Activated CD4-positive, alpha-beta T cell treated with anti-CD3 and anti-CD28 coated beads, Interleukin-2, amount 50 U/mL, for 16 hours (primary cell): Measurements from ENCODE around the gene GRM1.
"Not testable (repeated sequence)": the region's sequence is repeated elsewhere in the genome, so short reads cannot be mapped to it uniquely, and the experiment has no call there.

Experiments
- DNase-seq: peaks from one replicate; pipeline ENCODE4 v3.0.0-alpha.2; 2020

The GRM1 gene

GRCh38 chr6:146200176-146200575, 171.3 kb downstream of the GRM1 start:
- DNase-seq: no peak

DNA sequence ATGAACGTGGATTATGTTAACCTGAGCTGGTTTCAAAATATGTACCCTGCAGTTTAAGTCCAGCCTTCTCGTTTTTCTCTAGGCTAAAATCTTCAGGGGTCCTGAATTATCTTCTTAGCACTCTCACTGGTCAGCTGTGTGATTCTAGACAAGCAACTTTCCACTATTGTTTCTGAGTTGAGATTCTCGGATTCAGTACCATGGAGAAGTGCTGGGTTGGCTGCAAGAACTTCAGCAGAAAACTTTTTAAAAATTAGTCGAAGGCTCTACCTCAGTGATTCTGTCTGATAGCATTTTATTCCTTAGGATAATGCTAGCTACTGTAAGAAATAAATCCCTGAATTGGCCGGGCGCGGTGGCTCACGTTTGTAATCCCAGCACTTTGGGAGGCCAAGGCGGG, 173.7 kb downstream of the GRM1 start:
- no peak for DNase-seq

GRCh38 chr6:146209942-146210341, 181.1 kb downstream of the GRM1 start:
- no peak for DNase-seq

DNA sequence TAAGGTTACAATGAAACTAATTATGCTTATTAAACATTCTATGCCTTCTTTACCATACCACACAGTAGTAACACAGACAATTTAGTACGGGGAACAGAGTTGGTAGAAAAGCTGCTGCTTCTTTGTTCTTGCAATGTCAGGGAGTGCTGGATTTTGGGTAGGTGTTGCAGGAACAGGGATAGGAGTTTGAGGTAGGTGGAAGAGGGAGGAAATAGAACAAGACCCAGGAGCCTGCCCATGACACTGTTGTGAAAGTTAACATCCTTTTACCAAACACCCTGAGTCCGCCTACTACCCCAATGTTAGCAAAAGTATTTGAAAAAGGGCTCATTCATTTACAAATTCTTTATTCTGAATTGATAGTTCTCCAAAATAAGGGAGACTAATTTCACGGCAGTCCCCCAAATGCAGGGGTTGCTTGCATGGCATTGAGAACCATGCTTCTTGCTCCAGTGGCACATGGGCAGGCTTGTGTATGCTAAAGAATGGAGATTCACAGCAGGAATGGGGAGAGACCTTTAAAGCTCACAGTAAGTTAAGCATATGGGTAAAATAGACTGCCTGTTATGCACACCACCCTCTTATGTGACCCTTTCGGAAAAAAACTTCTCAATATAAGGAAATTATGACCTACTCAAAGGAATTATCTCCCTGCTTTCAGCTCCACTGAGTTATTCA, 181.7 kb downstream of the GRM1 start:
- no peak for DNase-seq

DNA sequence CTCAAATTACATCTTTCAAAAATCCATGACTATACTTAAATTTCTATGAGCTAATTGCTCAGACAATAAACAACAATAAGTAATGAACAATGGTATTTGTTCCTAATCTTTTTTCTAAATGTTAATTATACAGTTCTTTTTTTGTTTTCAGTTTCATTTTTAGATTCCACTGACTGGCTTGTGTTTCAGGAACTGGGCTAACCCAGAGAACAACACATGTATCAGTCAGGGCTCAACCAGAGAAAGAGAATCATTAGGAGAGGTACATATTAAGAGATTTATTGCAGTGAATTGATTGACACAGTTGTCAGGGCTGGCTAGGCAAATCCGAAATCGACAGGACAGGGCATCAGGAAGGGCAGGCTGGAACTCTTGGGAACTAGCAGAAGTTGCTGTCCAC, 182.8 kb downstream of the GRM1 start:
- no peak for DNase-seq

DNA sequence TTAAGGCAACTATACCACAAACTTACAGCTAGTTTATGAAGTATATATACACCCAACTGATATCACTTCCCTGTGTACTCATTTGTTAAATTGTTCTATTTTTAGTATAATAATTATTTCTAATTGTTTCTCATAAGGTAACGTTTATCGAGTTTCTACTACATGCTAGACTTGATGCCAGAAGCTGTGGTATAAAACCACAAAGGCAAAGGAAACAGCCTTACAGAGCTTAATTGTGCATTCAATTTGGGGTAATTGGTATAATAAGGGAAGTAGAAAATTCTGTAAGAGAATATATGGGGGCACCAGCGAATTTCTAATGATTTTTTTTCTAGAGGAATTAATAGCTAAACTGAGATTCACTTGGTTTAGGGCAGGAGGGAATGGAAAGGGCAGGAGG, 183.9 kb downstream of the GRM1 start:
- DNase-seq: no peak

- DNase-seq: no peak
Measured at GRCh38 chr6:146219101-146219500, 190.2 kb downstream of the GRM1 start.

- no peak for DNase-seq
Measured at GRCh38 chr6:146224449-146224848, 195.6 kb downstream of the GRM1 start.

DNA sequence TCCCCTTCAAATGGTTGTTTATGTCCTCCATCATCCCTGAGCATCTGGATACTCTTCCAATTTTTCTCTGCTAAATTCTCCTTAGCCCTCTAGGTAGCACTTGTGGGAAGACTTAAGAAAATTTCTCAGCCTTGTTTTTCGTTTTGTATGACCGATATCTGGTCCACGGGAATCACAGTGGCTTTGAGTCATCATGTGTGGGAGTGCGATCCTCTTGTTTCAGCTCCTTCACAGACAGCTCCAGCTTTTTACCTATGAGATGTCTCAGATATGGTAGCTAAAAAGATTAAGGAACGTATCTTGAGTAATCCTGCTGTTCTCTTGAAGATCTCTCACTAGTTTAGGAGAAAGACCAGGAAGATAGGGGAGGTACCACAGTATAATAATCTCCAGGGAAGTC, 196.1 kb downstream of the GRM1 start:
- no peak for DNase-seq

DNA sequence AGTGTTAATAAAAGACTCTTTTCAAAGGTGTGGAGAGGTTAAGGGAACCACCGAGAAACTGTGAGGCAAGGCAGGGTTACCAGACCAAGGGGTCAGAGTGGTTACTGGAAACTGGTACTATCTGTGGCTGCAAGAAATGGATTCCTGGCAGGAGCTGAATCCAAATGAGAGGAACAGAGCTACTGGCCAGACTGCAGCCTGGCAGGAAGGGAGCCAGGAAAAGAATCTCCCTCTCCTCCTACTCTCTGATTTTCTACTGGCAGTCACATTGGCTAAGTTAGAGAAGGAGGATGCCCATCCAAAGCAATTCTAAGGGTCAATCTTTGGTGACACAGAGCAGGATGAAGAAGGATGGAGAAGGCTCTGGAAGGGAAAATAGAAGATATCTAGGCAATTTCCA, 211.5 kb downstream of the GRM1 start:
- no peak for DNase-seq

GRCh38 chr6:146240807-146241206, 211.9 kb downstream of the GRM1 start:
- no peak for DNase-seq

DNA sequence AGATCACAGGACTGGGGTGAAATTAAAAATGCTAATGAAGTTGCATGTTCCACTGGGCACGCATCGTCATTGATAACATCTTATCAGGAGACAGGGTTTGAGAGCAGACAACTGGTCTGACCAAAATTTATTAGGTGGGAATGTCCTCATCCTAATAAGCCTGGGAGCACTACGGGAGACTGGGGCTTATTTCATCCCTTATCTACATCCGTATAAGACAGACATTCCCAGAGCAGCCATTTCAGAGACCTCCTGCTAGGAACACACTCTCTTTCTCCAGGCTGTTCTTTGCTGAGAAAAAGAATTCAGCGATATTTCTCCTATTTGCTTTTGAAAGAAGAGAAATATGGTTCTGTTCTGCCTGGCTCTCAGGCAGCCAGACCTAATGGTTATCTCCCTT, 214.8 kb downstream of the GRM1 start:
- DNase-seq: not testable (repeated sequence)

DNA sequence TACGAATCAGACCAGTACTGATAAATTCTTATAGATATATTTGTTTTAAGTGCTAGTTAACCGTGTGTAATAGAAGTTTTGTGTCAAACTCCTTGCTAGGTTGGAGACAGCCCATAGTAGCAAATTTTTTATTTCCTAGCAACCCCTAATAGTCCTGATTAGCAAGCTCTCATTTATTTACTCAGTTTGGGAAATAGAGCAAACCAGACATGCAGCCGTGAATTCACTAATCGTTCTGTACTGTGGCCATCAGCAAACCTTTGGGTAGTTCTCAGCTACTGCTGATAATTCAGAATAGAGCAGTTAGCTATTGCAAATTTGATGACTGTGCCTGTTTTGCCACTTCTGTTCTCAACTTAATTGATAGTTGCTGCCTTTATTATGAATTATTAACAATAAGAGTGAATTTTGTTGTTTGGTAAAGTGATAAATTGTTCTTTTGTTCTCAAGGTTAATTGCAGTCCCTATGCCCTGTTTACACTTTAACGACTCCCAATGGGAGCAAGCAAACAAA, 215.8 kb downstream of the GRM1 start:
- DNase-seq: no peak

GRCh38 chr6:146246028-146246427, 217.2 kb downstream of the GRM1 start:
- DNase-seq: no peak

DNA sequence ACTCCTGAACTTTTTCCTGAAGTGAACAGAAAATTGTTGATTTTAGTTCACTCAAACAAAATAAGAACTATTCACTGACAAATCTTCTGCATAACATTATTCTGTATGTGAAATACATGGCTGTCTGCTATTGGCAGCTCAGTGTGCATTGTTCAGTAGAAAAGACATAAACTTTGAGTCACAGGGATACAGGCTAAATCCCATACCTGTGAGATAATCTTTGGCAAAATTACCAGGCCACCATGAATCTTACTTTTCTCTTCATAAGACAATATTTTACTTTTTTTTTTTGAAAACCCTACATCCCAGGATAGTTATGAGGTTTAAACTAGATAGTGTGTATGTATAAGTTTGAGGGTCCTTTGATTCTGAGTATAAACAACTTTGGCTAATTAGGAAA, 224.8 kb downstream of the GRM1 start:
- no peak for DNase-seq

GRCh38 chr6:146258206-146258605, 229.3 kb downstream of the GRM1 start:
- DNase-seq: no peak

DNA sequence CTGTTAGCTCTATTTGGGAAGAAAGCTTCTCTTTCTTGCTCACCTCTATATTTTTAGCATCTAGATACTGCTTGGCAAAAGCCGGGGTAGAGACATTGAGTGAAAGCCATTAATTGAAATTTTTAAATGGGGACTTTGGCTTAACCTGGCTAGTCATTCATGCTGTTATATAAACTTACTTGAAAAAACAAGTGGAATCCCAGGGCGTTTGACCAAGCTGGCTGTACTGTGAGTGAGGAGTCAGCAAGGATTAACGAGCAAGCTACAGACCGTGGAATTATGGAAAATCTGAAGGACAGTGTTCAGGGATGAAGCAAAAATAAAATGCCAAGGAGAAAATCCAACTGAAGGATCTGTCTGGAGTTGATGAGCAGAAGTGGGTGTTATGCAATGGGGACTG, 232.0 kb downstream of the GRM1 start:
- DNase-seq: no peak

- no peak for DNase-seq
Measured at GRCh38 chr6:146265056-146265455, 236.2 kb downstream of the GRM1 start.

DNA sequence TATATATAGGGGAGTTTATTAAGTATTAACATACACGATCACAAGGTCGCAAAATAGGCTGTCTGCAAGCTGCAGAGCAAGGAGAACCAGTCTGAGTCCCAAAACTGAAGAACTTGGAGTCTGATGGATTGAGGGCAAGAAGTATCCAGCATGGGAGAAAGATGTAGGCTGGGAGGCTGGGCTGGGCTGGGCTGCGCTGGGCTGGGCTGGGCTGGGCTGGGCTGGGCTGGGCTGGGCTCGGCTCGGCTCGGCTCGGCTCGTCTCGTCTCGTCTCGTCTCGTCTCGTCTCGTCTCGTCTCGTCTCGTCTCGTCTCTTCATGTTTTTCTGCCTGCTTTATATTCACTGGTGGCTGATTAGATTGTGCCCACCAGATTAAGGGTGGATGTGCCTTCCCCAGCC, 238.6 kb downstream of the GRM1 start:
- no peak for DNase-seq

GRCh38 chr6:146267946-146268345, 239.1 kb downstream of the GRM1 start:
- no peak for DNase-seq

DNA sequence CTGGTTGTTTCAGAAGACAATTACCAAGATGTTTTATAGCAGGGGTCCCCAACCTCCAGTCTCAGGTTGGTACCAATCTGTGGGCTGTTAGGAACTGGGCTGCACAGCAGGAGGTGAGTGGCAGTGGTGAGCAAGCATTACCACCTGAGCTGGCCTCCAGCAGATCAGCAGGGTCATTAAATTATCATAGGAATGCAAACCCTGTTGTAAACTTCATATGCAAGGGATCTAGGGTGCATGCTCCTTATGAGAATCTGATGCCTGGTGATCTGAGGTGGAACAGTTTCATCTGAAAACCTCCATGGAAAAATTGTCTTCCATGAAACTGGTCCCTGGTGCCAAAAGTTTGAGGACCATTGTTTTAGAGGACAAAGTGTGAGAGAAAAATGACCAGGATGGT, 240.6 kb downstream of the GRM1 start:
- DNase-seq: no peak

DNA sequence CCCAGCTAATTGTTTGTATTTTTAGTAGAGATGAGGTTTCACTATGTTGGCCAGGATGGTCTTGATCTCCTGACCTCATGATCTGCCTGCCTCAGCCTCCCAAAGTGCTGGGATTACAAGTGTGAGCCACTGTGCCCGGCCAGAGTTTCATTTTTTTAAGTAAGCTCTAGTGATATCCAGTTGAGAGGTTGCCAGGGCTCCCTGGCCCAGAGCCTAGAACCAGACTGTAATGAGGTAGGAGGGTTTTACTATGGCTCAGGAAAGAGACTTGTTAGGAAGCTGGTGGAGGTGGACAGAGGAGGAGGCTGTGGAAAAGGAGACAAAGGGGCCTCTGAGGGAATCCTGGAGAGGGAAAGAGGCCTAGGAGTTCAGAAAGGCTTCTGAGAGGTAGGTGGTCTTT, 242.3 kb downstream of the GRM1 start:
- not testable (repeated sequence) for DNase-seq

GRCh38 chr6:146273490-146273889, 244.6 kb downstream of the GRM1 start:
- DNase-seq: no peak

DNA sequence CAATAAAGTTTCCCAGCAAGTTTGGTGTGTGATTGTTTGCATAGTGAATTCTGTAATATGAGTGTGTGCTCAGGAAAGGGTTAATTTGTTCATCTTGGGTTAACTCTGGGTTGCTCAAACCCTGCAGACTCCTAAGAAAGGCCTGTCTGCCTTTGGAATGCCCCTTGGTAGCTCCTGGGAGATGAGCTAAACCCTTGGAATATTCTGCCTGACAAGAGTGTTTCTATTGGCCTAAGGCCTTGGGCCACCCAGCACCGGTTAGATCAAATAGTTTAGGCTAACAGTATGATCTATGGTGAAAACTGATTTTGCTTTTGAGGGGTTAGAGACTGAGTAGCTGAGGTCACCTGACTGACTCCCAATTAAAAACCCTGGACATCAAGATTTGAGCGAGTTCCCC, 248.3 kb downstream of the GRM1 start:
- DNase-seq: no peak

GRCh38 chr6:146281651-146282362, 252.9 kb downstream of the GRM1 start:
- no peak for DNase-seq
